ENCODE results near the gene ADRA1B. TPM values are rescaled to one million over a fixed set of nuclear protein-coding genes. Genes with fewer than 3 reads are reported as not detected.

The ADRA1B gene
- total RNA-seq, 1 donor from 2014 or later, result 1.6 TPM

GRCh38 chr5:159899067-159900049, 16.9 kb upstream of the ADRA1B start:
- intact Hi-C loops (cut with DNase I), result no loop called here
- DNase-seq (ENCODE audit: low spot score) (no peak), ATAC-seq (no peak)

GRCh38 chr5:159901308-159901707, 15.0 kb upstream of the ADRA1B start:
- intact Hi-C loops (cut with DNase I), result no loop called here
- DNase-seq (ENCODE audit: low spot score) (no peak), ATAC-seq (no peak)

DNA sequence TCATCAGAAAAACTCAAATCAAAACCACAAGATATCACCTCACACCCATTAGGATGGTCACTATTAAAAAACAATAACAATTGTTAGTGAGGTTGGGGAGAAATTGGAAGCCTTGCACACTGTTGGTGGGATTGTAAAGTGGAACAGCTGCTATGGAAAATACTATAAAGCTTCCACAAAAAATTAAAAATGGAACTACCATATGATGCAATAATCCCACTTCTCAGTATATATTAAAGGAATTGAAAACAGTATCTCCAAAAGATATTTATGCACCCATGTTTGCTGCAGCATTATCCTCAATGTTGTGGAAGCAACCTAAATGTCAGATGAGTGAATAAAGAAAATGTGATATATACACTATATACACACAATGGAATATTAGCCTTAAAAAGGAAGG, 14.5 kb upstream of the ADRA1B start:
- intact Hi-C loops (cut with DNase I), result no loop called here
- DNase-seq (ENCODE audit: low spot score), result no peak
- no peak for ATAC-seq

DNA sequence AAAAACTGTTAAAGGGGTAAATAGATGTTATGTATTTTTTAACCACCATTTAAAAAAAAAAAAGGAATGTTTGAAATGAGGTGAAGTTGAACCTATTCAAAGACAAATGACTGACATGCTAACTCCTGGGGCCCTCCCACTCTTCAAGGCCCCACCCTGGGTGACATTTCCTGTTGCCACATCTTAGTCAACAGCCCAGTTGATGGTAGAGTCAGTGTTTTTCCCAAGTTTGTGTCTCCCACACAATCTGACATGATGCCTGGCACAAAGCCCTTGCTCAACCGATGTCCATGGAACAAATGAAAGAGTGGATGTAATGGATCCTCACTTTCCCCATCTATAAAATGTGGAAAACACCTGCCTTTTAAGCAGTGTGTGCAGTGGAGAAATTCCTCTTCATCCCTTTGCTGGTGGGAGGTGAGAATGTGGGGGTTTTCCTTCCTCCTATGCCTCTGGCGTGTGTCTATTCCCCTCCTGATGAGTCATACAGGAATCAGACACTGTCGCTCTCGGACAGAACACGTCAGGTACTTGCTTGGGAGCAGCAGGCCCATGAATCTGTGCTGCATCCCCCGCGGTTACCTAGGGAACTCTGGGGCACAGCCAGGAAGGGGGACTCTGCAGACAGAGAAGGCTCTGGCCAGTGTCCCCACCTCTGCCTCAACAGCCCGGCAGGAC, 13.7 kb upstream of the ADRA1B start:
- no peak for ATAC-seq
- intact Hi-C loops (cut with DNase I), result no loop called here
- no peak for DNase-seq (ENCODE audit: low spot score)

DNA sequence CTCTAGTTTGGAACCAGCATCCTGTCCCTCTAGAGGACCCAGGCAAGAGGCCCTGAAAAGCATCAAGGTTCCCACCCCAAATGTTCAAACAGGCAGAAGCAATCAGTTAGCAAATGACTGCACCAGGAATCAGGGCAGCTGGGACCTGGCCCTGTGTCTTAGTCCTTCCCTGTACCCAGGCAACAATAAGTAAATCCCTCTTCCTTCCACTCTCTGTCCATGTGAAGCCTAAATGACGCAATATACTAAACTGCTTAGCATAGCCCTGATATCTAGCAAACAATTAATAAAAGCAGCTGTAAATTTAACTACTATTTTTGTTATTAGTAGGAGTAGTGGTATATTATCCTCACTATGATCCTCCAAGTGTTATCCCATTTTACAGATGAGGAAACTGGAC, 13.2 kb upstream of the ADRA1B start:
- DNase-seq (ENCODE audit: low spot score) (no peak), ATAC-seq (no peak)
- intact Hi-C loops (cut with DNase I), result no loop called here

- intact Hi-C loops (cut with DNase I), result no loop called here
- ATAC-seq, result no peak
- DNase-seq (ENCODE audit: low spot score), result no peak
These were observed 11.4 kb upstream of the ADRA1B start for GRCh38 chr5:159904874-159905273.

DNA sequence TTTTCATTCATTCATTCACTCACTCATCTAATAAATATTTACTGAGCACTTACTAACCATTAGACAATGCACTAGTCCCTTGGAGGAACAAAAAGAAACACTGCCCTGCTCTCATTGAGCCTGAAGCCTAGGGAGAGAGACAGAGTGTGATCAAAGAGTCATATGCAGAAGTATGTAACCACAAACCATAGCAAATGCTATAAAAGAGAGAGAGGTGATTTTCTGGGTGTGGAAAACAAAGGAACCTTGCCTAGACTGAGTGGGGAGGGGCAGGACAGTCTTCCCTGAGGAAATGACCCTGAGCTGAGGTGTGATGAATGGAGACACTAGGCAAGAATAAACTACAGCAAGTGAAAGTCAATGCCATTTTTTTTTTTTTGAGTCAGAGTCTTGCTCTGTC, 10.8 kb upstream of the ADRA1B start:
- no peak for ATAC-seq
- intact Hi-C loops (cut with DNase I), result no loop called here
- DNase-seq (ENCODE audit: low spot score), result no peak

- no peak for ATAC-seq
- intact Hi-C loops (cut with DNase I), result no loop called here
These were observed 9.8 kb upstream of the ADRA1B start for GRCh38 chr5:159906463-159906862.

DNA sequence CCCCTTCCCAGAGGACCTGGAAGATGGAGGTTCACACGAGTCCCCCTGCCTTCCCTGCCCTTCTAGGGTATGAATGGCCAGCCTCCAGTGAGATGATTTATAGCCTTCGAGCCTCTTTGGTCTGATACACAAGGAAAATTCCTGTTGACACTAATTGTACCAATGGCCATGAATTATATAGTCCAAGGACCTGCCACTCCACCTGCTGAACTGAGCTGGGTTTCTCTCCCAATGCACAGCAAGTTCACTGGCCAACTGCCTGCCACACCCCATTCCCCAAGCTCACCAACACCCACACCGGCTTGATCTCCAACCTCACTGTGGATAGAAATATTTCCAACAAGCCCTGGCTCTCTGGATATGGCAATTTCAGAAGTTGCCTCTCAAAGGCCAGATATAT, 9.3 kb upstream of the ADRA1B start:
- intact Hi-C loops (cut with DNase I), result no loop called here
- DNase-seq (ENCODE audit: low spot score) (no peak), ATAC-seq (peak; percentile 64)

More at GRCh38 chr5:159906463-159906862, 9.8 kb upstream of the ADRA1B start:
- DNase-seq (ENCODE audit: low spot score), result no peak

DNA sequence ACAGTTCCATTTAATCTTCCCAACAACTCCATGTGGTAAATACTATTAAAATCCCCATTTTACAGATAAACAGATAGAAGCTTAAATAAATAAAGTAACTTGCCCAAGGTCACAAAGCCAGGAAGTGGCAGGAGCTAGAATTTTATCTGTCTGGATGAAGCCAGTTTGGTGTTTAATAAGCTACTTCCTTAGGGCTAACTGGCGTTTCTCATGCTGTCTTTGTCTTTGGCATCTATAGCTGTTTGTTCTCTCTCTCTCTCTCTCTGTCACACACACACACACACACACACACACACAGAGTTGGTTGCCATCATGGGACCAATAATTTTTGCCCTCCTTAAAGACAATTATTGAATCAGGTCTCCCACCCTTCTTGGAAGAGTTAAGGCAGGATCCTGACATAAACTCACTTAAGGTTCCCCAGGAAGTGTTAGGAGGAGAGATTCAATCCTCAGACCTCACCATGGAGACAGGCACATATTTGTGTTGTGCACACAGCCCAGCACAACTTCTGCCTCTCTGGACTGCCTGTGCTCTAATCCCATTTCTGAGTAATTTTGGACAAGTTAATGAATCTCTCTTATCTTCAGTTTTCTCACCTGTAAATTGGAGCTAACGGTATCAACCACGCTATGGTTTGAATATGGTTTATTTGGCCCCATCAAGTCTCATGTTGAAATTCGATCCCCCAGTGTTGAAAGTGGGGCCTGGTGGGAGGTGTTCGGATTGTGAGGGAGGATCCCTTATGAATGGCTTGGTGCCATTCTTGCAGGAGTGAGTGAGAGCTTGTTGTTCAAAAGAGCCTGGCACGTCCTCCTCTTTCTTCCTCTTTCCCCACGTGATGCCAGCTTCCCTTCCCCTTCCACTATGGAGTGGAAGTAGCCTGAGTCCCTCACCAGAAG, 8.3 kb upstream of the ADRA1B start:
- intact Hi-C loops (cut with DNase I), result no loop called here
- DNase-seq (ENCODE audit: low spot score) (no peak), ATAC-seq (no peak)

- intact Hi-C loops (cut with DNase I), result no loop called here
- no peak for ATAC-seq
- no peak for DNase-seq (ENCODE audit: low spot score)
These were observed 7.7 kb upstream of the ADRA1B start for GRCh38 chr5:159908591-159908940.

GRCh38 chr5:159909126-159909525, 7.2 kb upstream of the ADRA1B start:
- DNase-seq (ENCODE audit: low spot score) (no peak), ATAC-seq (no peak)
- intact Hi-C loops (cut with DNase I), result no loop called here

- intact Hi-C loops (cut with DNase I), result no loop called here
- ATAC-seq (no peak), DNase-seq (ENCODE audit: low spot score) (no peak)
These were observed 6.0 kb upstream of the ADRA1B start for GRCh38 chr5:159910207-159910842.

DNA sequence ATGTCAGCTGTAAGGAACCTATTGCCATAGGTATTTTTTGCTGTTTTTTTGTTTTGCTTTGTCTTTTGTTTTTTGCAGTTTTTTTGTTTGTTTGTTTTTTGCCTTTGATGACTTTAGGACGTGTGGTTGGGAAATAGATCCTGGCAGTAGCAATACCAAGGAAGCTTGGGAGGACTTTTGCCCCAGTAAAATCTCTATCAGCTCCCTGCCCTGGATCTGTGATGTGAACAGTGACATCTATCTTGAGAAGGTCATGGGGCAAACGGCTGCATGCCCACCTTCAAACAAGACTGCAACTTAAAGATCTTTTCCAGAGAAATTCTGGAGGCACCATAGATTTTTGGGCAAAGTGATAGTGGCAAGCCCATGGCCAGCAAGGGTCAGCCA, 5.4 kb upstream of the ADRA1B start:
- no peak for ATAC-seq
- intact Hi-C loops (cut with DNase I), result no loop called here
- DNase-seq (ENCODE audit: low spot score), result no peak

DNA sequence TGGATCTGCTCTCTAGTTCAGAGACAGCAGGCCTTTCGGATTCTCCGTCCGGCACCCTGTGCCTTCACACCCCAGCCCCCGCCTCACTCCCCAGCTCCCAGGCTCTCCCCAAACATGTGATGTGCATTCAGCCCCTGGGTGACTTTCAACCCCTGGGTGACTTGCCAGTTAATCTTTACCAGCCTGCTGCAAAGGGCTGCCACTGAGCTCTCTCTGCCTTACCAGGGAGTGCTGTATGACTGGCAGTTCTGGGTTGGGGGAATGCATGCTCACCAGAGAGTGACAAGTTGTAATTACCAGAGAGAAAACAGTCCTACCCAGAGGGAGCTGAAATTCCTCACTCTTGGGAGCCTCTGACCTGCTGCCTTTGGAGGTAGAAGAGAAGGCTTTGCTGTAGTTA, 4.9 kb upstream of the ADRA1B start:
- DNase-seq (ENCODE audit: low spot score), result no peak
- ATAC-seq, result no peak
- intact Hi-C loops (cut with DNase I), result no loop called here

DNA sequence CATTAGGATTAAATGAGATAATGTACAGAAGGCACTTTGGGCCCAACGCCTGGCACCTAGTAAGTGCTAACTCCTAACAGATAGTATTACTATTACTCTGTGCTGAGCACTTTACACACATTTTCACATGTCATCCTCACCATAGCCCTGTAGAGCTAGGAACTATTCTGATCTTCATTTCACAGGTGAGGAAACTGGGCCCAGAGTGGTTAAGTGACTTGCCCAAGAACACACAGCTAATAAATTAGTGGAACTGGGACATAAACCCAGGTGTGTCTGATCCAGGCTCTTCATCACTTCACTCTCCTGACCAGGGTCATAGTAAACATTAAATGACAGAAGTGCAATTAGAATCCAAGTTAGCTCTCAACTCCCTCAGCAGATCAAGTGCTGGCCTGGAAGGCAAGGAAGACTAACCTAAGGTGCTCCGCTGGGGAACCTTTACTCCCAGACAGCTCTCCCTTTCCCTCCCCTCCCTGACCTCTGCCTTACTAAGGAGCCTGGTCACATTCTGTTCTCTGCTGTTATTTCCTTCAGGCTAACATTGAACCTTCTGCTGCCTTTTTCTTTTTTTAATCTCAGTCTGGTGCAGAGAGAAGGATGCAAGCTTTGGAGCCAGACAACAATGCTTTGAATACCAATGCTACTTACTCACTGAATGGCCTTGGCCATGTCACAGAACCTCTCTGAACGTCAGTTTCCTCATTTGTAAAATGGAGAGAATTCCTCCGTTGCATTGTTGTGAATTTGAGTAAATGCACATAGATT, 4.1 kb upstream of the ADRA1B start:
- peak; percentile 55 for ATAC-seq
- DNase-seq (ENCODE audit: low spot score), result no peak
- intact Hi-C loops (cut with DNase I), result no loop called here

DNA sequence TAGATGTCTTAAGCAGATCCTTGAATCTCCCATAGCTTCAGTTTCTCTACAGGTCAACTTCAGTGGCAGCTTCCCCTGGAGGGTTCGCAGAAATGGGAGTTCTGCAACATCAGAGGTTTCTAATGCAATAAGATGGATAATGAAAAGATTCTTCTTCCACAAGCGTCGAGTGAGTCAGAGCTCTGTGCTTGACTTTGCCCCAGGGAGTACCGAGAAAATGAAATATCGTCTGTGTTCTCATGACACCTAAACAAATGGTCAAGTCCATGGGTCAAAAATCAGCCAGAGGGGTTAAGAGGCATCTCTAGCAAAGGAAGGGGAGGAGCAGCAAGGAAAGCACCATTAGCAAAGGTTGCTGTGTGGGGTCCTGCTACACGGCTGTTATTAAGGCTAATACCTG, 3.2 kb upstream of the ADRA1B start:
- DNase-seq (ENCODE audit: low spot score) (no peak), ATAC-seq (peak; percentile 41)
- intact Hi-C loops (cut with DNase I), result no loop called here

DNA sequence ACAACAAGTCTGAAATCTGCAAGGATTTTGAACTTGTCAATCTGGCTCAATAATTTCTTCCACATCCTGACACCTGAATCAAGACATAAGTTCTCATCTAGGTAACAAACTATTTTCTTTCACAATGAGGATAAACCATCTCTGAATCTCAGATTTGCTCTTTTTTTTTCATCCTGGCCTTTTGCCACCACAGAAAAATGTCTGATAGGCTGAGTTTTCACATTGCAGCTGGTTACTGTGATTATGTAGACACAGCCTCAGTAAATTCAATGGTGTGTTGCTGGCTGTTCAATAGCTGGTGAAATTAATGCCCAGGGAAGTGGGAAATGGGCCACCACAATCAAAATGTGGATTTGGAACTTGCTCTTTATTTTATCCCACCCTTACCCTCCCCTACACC, 2.8 kb upstream of the ADRA1B start:
- intact Hi-C loops (cut with DNase I), result no loop called here
- no peak for DNase-seq (ENCODE audit: low spot score)
- ATAC-seq, result no peak

Data from sciatic nerve (tissue), 2 donors.